K562 (cell line): ENCODE measurements around the gene KASH5. TPM values are rescaled to one million over a fixed set of nuclear protein-coding genes. Genes with fewer than 3 reads are reported as not detected.

Experiments used
- DNMT1 ChIP-seq: fragments of 450-650 bp; IDR thresholded peaks from 2 replicates; pipeline ENCODE4 v1.6.1; 2016; ENCODE audit warnings: antibody characterized with exemption, mild to moderate bottlenecking
- FOS ChIP-seq: IDR thresholded peaks from 3 replicates; pipeline ENCODE4 v1.6.1; 2011; ENCODE audit not compliant: insufficient read length; ENCODE audit errors: extremely low read depth
- L3MBTL2 ChIP-seq: fragments of 450-650 bp; IDR thresholded peaks from 2 replicates; pipeline ENCODE4 v1.6.1; 2016; ENCODE audit warnings: mild to moderate bottlenecking, moderate library complexity
- MECOM ChIP-seq: fragments of 250-450 bp; sonication (Bioruptor Pico); IDR thresholded peaks from 2 replicates; pipeline ENCODE4 v1.8.0; 2022; ENCODE audit warnings: inconsistent platforms
- MEIS2 ChIP-seq: fragments of 450-650 bp; IDR thresholded peaks from 2 replicates; pipeline ENCODE4 v1.6.1; 2014; ENCODE audit warnings: mild to moderate bottlenecking; ENCODE audit not compliant: partially characterized antibody
- MNT ChIP-seq, 2 experiments: fragments of 450-650 bp; conservative IDR thresholded peaks; 2 replicates each; pipeline ENCODE4 v1.6.1; 2017; ENCODE audit warnings: mild to moderate bottlenecking in 2 of 2, moderate library complexity in 2 of 2
- MTA3 ChIP-seq: fragments of 450-650 bp; formaldehyde crosslinking; IDR thresholded peaks from 2 replicates; pipeline ENCODE4 v1.6.1; 2017; ENCODE audit warnings: mild to moderate bottlenecking, borderline replicate concordance
- PML ChIP-seq: IDR thresholded peaks from 2 replicates; pipeline ENCODE4 v1.6.1; 2012; ENCODE audit warnings: low read length, inconsistent platforms
- RBM17 ChIP-seq: fragments of 200-400 bp; formaldehyde crosslinking; IDR thresholded peaks from 2 replicates; pipeline ENCODE4 v1.6.1; 2017; ENCODE audit warnings: low read depth, mild to moderate bottlenecking, low read length, borderline replicate concordance
- STAT6 ChIP-seq: sonication (generic); formaldehyde crosslinking; IDR thresholded peaks from 2 replicates; pipeline ENCODE4 v1.8.1; 2023; ENCODE audit warnings: mild to moderate bottlenecking, missing genetic modification reagents
- TAF1 ChIP-seq: IDR thresholded peaks from 2 replicates; pipeline ENCODE4 v1.6.1; 2011; ENCODE audit warnings: mild to moderate bottlenecking, low read length, moderate library complexity; ENCODE audit not compliant: insufficient read depth, control insufficient read depth, severe bottlenecking; ENCODE audit errors: extremely low read depth
- TEAD4 ChIP-seq, 2 experiments: sonication (generic) in 1 of 2; formaldehyde crosslinking in 1 of 2; IDR thresholded peaks; 2 replicates each; pipeline versions ENCODE4 v1.6.1 to v1.8.0; 2012 to 2022; ENCODE audit warnings: borderline replicate concordance in 1 of 2, inconsistent platforms in 1 of 2, low read length in 1 of 2, mild to moderate bottlenecking in 1 of 2, missing genetic modification reagents in 1 of 2
- ZKSCAN1 ChIP-seq: fragments of 150-350 bp; IDR thresholded peaks from 2 replicates; pipeline ENCODE4 v1.6.1; 2016; ENCODE audit warnings: low read depth, low read length
- ZNF263 ChIP-seq: sonication (generic); formaldehyde crosslinking; IDR thresholded peaks from 2 replicates; pipeline ENCODE4 v1.8.0; 2022; ENCODE audit warnings: mild to moderate bottlenecking, missing genetic modification reagents, borderline replicate concordance
- ZNF274 ChIP-seq: IDR thresholded peaks from 2 replicates; pipeline ENCODE4 v1.6.1; 2011; ENCODE audit warnings: low read depth, mild to moderate bottlenecking, low read length, moderate library complexity, borderline replicate concordance
- polyA plus RNA-seq, 8 experiments: library from polyadenylated mRNA; depleted of rRNA in 4 of 8; stranded (reverse) in 5 of 8; unstranded in 3 of 8; fragments of >200 nt; fragmentation: Nextera tagmentation in 2 of 8; fragmentation: Illumina TruSeq in 1 of 8; extraction: Ambion mirVana in 2 of 8; extraction: Trizol in 1 of 8; gene quantifications; 2 replicates each; pipeline versions ENCODE4 v1.2.1 to v1.2.3, GENCODE V29; 2011 to 2014; ENCODE audit warnings: inconsistent platforms in 1 of 8, missing spikeins in 1 of 8
- total RNA-seq, 7 experiments: library from RNA; depleted of rRNA in 6 of 7; stranded (reverse); fragments of >200 nt in 6 of 7; fragmentation: Illumina TruSeq in 2 of 7; extraction: Trizol in 2 of 7; gene quantifications; 2 replicates each; pipeline versions ENCODE4 v1.2.1 to v1.2.3, GENCODE V29; 2011 to 2021; ENCODE audit warnings: low replicate concordance in 1 of 7
- TF ChIP-seq, protein P1 (sequence below): sonication (generic); formaldehyde crosslinking; IDR thresholded peaks from 2 replicates; pipeline ENCODE4 v1.8.0; 2022; ENCODE audit warnings: mild to moderate bottlenecking, missing genetic modification reagents, borderline replicate concordance
- TF ChIP-seq, protein P2 (sequence below): fragments of 450-650 bp; IDR thresholded peaks from 2 replicates; pipeline ENCODE4 v1.6.1; 2016; ENCODE audit warnings: low read depth, mild to moderate bottlenecking, moderate library complexity

KASH5 gene
- total and polyA plus RNA-seq, 9 of the 15 experiments (the other 6 are each of a cell fraction or from before 2014, with no cell fraction given) = 0.07 to 0.84 (median 0.34) TPM; not detected in 1

GRCh38 chr19:49363268-49364082 is 24.6 kb upstream of the KASH5 start, which contains the start of gene DKKL1 (continued):
- TF ChIP-seq MNT (conservative IDR thresholded peaks at IDR 0.05) (peak; percentile 79 to 88; a peak in 3 of 4 replicates), FOS (no peak), L3MBTL2 (peak; percentile 77), RBM17 (no peak), PML (no peak), MECOM (no peak), DNMT1 (no peak), TAF1 (peak; percentile 34), MTA3 (peak; percentile 26; the same call in 1 of the 2 replicates), ZKSCAN1 (peak; percentile 75), ZNF274 (no peak), TEAD4 (IDR thresholded peaks at IDR 0.05; ENCODE audit: low read length) (peak; percentile 51; the same call in 1 of the 2 replicates), TEAD4 (CRISPR knock-in tag; IDR thresholded peaks at IDR 0.05; ENCODE audit: borderline replicate concordance) (no peak), ZNF263 (CRISPR knock-in tag) (no peak), STAT6 (no peak), MEIS2 (peak; percentile 90)
- TF ChIP-seq, protein P1, sequence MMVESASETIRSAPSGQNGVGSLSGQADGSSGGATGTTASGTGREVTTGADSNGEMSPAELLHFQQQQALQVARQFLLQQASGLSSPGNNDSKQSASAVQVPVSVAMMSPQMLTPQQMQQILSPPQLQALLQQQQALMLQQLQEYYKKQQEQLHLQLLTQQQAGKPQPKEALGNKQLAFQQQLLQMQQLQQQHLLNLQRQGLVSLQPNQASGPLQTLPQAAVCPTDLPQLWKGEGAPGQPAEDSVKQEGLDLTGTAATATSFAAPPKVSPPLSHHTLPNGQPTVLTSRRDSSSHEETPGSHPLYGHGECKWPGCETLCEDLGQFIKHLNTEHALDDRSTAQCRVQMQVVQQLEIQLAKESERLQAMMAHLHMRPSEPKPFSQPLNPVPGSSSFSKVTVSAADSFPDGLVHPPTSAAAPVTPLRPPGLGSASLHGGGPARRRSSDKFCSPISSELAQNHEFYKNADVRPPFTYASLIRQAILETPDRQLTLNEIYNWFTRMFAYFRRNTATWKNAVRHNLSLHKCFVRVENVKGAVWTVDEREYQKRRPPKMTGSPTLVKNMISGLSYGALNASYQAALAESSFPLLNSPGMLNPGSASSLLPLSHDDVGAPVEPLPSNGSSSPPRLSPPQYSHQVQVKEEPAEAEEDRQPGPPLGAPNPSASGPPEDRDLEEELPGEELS (CRISPR knock-in tag) = no peak
- TF ChIP-seq, protein P2, sequence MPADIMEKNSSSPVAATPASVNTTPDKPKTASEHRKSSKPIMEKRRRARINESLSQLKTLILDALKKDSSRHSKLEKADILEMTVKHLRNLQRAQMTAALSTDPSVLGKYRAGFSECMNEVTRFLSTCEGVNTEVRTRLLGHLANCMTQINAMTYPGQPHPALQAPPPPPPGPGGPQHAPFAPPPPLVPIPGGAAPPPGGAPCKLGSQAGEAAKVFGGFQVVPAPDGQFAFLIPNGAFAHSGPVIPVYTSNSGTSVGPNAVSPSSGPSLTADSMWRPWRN = no peak
